Sigmoid colon (tissue), 4 donors: ENCODE data around the gene TAP1.

Experiments used
- EP300 ChIP-seq, 4 donors: sonication (generic); formaldehyde crosslinking; IDR thresholded peaks; one replicate each; pipeline ENCODE4 v1.6.1; 2017; ENCODE audit warnings: antibody characterized with exemption in 4 of 4
- POLR2AphosphoS5 ChIP-seq, 4 donors: sonication (generic); formaldehyde crosslinking; IDR thresholded peaks; one replicate each; pipeline ENCODE4 v1.6.1; 2017; ENCODE audit warnings: antibody characterized with exemption in 4 of 4
- TF ChIP-seq, protein P1 (sequence below), 4 experiments: fragments of 450-650 bp in 3 of 4; fragments of 200-600 bp in 1 of 4; IDR thresholded peaks; one replicate each; pipeline ENCODE4 v1.5.1; 2016 to 2019; ENCODE audit warnings: antibody characterized with exemption in 4 of 4, mild to moderate bottlenecking in 3 of 4, moderate library complexity in 2 of 4

DNA sequence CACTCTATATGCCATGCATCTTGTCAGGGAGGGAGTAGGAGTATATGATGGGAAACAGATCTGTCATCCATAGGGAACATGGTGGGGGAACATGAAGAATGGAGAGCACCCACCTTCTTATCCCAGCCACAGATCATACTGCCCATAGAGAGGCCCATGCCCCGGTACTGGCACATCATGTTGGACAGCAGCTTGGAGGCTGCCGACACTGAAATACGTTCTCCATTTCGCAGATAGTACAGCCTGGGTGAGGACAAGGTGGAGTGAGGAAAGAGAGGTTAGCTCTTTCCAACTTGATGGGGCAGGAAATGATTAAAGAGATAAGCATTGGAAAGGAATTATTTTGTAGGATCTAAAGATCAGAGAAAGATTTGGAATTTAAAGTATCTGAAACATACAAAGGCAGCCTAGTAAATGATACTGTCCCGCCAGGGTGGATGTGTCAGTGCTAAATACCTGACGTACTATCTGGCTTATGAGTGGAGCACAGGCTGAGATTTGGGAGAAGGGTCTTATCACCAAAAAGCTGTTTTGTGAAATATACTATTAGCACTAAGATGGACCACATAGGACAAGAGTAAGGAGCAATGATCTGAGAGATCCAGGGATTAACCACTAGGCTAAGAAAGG is 11.4 kb downstream of the TAP1 start:
- TF ChIP-seq, protein P1, sequence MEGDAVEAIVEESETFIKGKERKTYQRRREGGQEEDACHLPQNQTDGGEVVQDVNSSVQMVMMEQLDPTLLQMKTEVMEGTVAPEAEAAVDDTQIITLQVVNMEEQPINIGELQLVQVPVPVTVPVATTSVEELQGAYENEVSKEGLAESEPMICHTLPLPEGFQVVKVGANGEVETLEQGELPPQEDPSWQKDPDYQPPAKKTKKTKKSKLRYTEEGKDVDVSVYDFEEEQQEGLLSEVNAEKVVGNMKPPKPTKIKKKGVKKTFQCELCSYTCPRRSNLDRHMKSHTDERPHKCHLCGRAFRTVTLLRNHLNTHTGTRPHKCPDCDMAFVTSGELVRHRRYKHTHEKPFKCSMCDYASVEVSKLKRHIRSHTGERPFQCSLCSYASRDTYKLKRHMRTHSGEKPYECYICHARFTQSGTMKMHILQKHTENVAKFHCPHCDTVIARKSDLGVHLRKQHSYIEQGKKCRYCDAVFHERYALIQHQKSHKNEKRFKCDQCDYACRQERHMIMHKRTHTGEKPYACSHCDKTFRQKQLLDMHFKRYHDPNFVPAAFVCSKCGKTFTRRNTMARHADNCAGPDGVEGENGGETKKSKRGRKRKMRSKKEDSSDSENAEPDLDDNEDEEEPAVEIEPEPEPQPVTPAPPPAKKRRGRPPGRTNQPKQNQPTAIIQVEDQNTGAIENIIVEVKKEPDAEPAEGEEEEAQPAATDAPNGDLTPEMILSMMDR (IDR thresholded peaks at IDR 0.05) = no peak
- TF ChIP-seq POLR2AphosphoS5 (IDR thresholded peaks at IDR 0.05) (no peak), EP300 (IDR thresholded peaks at IDR 0.05) (no peak)
